ENCODE data around the gene KRT12. TPM values are rescaled to one million over a fixed set of nuclear protein-coding genes. Genes with fewer than 3 reads are reported as not detected.

The KRT12 gene
- total RNA-seq, 1 experiment from 2014 or later: 2.7 TPM

- CTCF ChIA-PET: interaction anchor here (1.0 to 3.2 kb wide), 6 partner anchors 12 to 734 kb away, joined by 4 to 21 read pairs (median 6); no protein-coding TSS in a partner anchor
- no peaks in the 10 kb centered on the region for H3K27me3 Mint-ChIP-seq (ENCODE audit: unreplicated experiment)
- no peak for DNase-seq
- no peak for TF ChIP-seq CTCF (IDR thresholded peaks at IDR 0.05; ENCODE audit: unreplicated experiment)
- BruUV-seq (replicated peaks): no TSS peak
- intact Hi-C loops (cut with micrococcal nuclease; ENCODE audit: unreplicated experiment): loop anchor here (2.0 kb wide), 2 partner anchors 127 to 635 kb away; partner anchors contain the start of gene KRTAP1-1
- H3K4me3 Mint-ChIP-seq (ENCODE audit: low read depth, unreplicated experiment): peak overlapping the region; percentile 2
- H3K4me1 Mint-ChIP-seq (ENCODE audit: low read depth, unreplicated experiment): peaks cover 86% of the 10 kb centered on the region
- peaks cover 73% of the 10 kb centered on the region for H3K36me3 Mint-ChIP-seq (ENCODE audit: insufficient read depth, unreplicated experiment)
- H3K27ac Mint-ChIP-seq (ENCODE audit: unreplicated experiment): peak overlapping the region; percentile 96
- H3K9me3 Mint-ChIP-seq (ENCODE audit: low read depth, unreplicated experiment): no peaks in the 10 kb centered on the region
Observed at GRCh38 chr17:40914075-40914855, 47.2 kb upstream of the KRT12 start.

- no peak for DNase-seq
- CTCF ChIA-PET: interaction anchor here (0.6 to 1.2 kb wide), 13 partner anchors 9 to 736 kb away, joined by 3 to 6 read pairs (median 4); partner anchors contain the start of gene KRT23
- intact Hi-C loops (cut with micrococcal nuclease; ENCODE audit: unreplicated experiment): no loop called here
- no peaks in the 10 kb centered on the region for H3K9me3 Mint-ChIP-seq (ENCODE audit: low read depth, unreplicated experiment)
- no peak overlapping the region for H3K4me3 Mint-ChIP-seq (ENCODE audit: low read depth, unreplicated experiment)
- H3K36me3 Mint-ChIP-seq (ENCODE audit: insufficient read depth, unreplicated experiment): peaks cover 59% of the 10 kb centered on the region
- H3K27ac Mint-ChIP-seq (ENCODE audit: unreplicated experiment): peak overlapping the region; percentile 96
- H3K27me3 Mint-ChIP-seq (ENCODE audit: unreplicated experiment): no peaks in the 10 kb centered on the region
- H3K4me1 Mint-ChIP-seq (ENCODE audit: low read depth, unreplicated experiment): peaks cover 89% of the 10 kb centered on the region
- BruUV-seq (replicated peaks): no TSS peak
- no peak for TF ChIP-seq CTCF (IDR thresholded peaks at IDR 0.05; ENCODE audit: unreplicated experiment)
Observed at GRCh38 chr17:40912486-40913210, 45.6 kb upstream of the KRT12 start.

DNA sequence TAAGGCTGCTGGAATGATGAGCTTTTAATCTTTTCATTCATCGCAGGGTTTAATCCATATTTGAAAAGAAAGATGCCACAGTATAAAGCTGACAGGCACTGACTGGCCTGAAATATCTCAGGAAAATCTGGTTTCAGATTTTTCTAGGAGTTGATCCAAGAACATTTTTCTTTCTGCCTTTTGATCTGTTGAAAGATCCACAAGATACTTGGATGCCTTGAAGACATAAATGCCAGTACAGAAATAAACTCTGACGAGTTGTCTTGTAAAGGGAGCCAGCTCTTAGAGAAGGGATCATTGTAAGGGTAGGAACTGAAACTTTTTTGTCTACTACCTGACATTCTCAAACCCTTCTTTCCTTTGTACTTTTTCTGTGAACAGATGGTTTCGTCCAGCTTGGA is 43.4 kb upstream of the KRT12 start:
- BruUV-seq (replicated peaks): no TSS peak
- H3K27ac Mint-ChIP-seq (ENCODE audit: unreplicated experiment): peak overlapping the region; percentile 86
- intact Hi-C loops (cut with micrococcal nuclease; ENCODE audit: unreplicated experiment): no loop called here
- no peak for DNase-seq
- no peaks in the 10 kb centered on the region for H3K9me3 Mint-ChIP-seq (ENCODE audit: low read depth, unreplicated experiment)
- H3K4me1 Mint-ChIP-seq (ENCODE audit: low read depth, unreplicated experiment): peaks cover 94% of the 10 kb centered on the region
- H3K36me3 Mint-ChIP-seq (ENCODE audit: insufficient read depth, unreplicated experiment): peaks cover 39% of the 10 kb centered on the region
- no peak overlapping the region for H3K4me3 Mint-ChIP-seq (ENCODE audit: low read depth, unreplicated experiment)
- no peak for TF ChIP-seq CTCF (IDR thresholded peaks at IDR 0.05; ENCODE audit: unreplicated experiment)
- no peaks in the 10 kb centered on the region for H3K27me3 Mint-ChIP-seq (ENCODE audit: unreplicated experiment)
- CTCF ChIA-PET: interaction anchor here (0.5 to 3.8 kb wide), 19 partner anchors 9 to 1243 kb away, joined by 3 to 23 read pairs (median 5); partner anchors contain the start of genes KRTAP1-1 and KRTAP3-1

DNA sequence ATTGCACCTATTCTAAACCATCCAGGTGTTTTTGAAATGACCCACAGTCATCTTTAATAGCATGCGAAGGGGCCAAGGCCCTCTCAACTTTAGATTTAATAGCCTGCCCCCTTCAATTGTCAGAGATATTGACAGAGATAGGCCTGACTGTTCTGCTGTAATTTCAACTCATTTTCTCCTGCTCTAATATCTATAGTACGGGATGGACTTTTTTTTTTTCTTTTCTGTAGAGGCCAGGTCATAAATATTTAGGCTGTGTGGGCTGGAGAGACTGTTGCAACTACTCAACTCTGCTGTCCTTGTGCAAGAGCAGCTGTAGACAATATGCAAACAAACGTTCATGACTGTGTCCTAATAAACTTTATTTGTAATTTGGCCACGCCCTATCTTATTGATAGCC is 42.7 kb upstream of the KRT12 start:
- no peak for DNase-seq
- CTCF ChIA-PET: interaction anchor here (0.6 to 3.8 kb wide), 29 partner anchors 8 to 753 kb away, joined by 3 to 23 read pairs (median 4); partner anchors contain the start of genes KRT23, KRTAP1-1, KRTAP2-3 and KRTAP3-1
- Mint-ChIP-seq H3K27ac (ENCODE audit: unreplicated experiment) (peak overlapping the region; percentile 86), H3K4me3 (ENCODE audit: low read depth, unreplicated experiment) (no peak overlapping the region), H3K27me3 (ENCODE audit: unreplicated experiment) (no peaks in the 10 kb centered on the region), H3K4me1 (ENCODE audit: low read depth, unreplicated experiment) (peaks cover 94% of the 10 kb centered on the region), H3K36me3 (ENCODE audit: insufficient read depth, unreplicated experiment) (peaks cover 34% of the 10 kb centered on the region), H3K9me3 (ENCODE audit: low read depth, unreplicated experiment) (no peaks in the 10 kb centered on the region)
- intact Hi-C loops (cut with micrococcal nuclease; ENCODE audit: unreplicated experiment): loop anchor here (1.0 to 5.0 kb wide), 6 partner anchors 52 to 758 kb away; no protein-coding TSS in a partner anchor
- TF ChIP-seq CTCF (IDR thresholded peaks at IDR 0.05; ENCODE audit: unreplicated experiment): no peak
- BruUV-seq (replicated peaks): TSS peak; percentile 70

All from Calu3 (cell line).